HG02973 (cell line): Measurements from ENCODE around the gene CERS6.
A peak's percentile ranks its signal among the peaks of the same experiment; 100 is the strongest.

Source experiments
- ATAC-seq: cut with Tn5 transposase; IDR thresholded peaks from one replicate; pipeline ENCODE4 v1.9.1; 2021; ENCODE audit warnings: moderate library complexity; ENCODE audit not compliant: unreplicated experiment

The CERS6 gene

GRCh38 chr2:168692132-168692744, 236.2 kb downstream of the CERS6 start:
- peak; percentile 68 for ATAC-seq

- no peak for ATAC-seq
Observed at GRCh38 chr2:168694173-168694572, 238.1 kb downstream of the CERS6 start.

GRCh38 chr2:168694866-168695265, 238.8 kb downstream of the CERS6 start:
- ATAC-seq, result no peak

GRCh38 chr2:168697668-168698121, 241.6 kb downstream of the CERS6 start:
- no peak for ATAC-seq

- no peak for ATAC-seq
Observed at GRCh38 chr2:168698969-168699368, 242.9 kb downstream of the CERS6 start.

- no peak for ATAC-seq
Observed at GRCh38 chr2:168699844-168700417, 243.9 kb downstream of the CERS6 start.

GRCh38 chr2:168700615-168701245, 244.7 kb downstream of the CERS6 start:
- ATAC-seq, result no peak

- no peak for ATAC-seq
Observed at GRCh38 chr2:168702579-168702978, 246.5 kb downstream of the CERS6 start.

- ATAC-seq, result no peak
Observed at GRCh38 chr2:168703926-168704325, 247.9 kb downstream of the CERS6 start.

GRCh38 chr2:168705534-168706470, 249.7 kb downstream of the CERS6 start:
- no peak for ATAC-seq

GRCh38 chr2:168706806-168707205, 250.7 kb downstream of the CERS6 start:
- no peak for ATAC-seq

- no peak for ATAC-seq
Observed at GRCh38 chr2:168708080-168708479, 252.0 kb downstream of the CERS6 start.

- no peak for ATAC-seq
Observed at GRCh38 chr2:168710754-168711467, 254.8 kb downstream of the CERS6 start.

GRCh38 chr2:168712053-168712452, 256.0 kb downstream of the CERS6 start:
- peak; percentile 99 for ATAC-seq

GRCh38 chr2:168713325-168713724, 257.3 kb downstream of the CERS6 start:
- ATAC-seq, result no peak

- no peak for ATAC-seq
Observed at GRCh38 chr2:168715849-168716248, 259.8 kb downstream of the CERS6 start.

- ATAC-seq, result no peak
Observed at GRCh38 chr2:168716839-168717238, 260.8 kb downstream of the CERS6 start.

GRCh38 chr2:168717790-168718502, 261.9 kb downstream of the CERS6 start:
- no peak for ATAC-seq

- no peak for ATAC-seq
Observed at GRCh38 chr2:168718622-168719021, 262.6 kb downstream of the CERS6 start.

GRCh38 chr2:168719446-168719845, 263.4 kb downstream of the CERS6 start:
- ATAC-seq, result no peak
